HS-5 (cell line): ENCODE data around the gene NRK.
"Not testable (repeated sequence)": the region's sequence is repeated elsewhere in the genome, so short reads cannot be mapped to it uniquely, and the experiment has no call there.

Source experiments
- DNase-seq: peaks from one replicate; pipeline ENCODE4 v3.0.0-alpha.2; 2012; ENCODE audit warnings: low read depth

The NRK gene

DNA sequence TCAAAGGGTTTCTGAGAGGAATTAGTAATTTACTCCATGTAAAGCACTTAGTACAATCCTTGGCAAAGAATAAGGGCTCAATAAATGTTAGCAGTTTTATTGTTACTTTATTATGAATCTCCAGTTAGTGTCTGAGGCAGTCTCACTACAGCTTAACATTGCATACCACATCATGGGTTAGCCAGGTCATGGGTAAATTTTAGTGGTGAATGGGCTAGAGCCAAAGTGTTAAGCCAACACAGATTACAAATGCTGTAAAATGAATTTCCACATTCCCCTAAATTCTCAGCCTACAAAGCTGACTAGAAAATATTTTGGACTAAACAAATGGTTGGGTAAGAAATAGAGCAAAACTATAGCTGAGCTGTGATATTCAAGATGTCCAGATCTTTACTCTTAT is 72.4 kb downstream of the NRK start:
- no peak for DNase-seq

DNA sequence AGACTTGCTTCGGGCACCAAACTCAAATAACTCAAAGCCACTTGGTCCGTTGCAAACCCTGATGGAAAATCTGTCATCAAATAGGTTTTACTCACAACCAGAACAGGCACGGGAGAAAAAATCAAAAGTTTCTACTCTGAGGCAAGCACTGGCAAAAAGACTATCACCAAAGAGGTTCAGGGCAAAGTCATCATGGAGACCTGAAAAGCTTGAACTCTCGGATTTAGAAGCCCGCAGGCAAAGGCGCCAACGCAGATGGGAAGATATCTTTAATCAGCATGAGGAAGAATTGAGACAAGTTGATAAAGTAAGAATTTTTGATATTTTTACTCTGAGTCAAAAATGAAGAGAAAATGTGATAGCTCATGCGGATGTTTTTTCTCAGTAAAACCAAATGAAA is 87.2 kb downstream of the NRK start:
- DNase-seq = no peak

DNA sequence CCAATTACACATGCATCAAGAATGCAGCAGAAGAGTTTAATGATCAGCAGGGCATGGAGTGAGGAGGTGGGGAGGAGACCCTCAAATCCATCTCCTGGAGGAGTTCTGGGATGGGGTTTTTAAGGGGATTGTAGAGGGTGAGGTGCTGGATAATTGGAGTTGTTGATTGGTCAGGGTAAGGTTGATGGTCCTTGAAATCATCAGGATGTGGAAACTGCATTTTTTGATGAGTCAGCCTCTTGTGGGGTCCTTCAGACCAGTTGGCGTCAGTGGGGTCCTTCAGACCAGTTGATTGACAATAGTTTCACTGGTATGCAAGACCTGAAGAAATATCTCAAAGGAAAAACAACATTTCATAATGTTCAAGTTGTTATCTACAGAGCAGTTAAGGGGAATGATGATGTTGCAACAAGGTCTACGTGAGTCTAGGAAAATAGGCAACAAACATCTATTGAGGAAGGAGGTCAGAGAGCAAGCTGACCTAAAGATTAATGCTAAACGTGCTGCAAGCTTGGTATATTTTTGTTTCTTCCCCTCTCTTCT is 88.3 kb downstream of the NRK start:
- no peak for DNase-seq

DNA sequence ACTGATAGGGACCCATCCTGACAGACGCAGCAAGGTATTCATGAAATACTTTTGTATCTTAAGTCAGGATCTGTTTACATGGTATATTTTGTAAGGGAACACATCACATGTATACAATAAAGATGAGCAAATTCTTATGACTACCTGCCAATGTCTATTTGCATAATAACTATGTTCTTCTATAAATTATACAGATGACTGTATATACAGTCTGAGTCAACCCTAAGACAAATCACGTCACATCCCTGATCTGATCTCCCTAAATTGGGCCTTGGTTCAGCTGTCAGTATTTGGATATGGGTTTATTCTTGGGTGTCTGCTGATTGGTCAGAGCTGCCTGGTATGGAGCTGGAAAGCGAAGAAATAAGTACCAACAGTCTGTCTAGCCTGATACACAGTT is 122.9 kb downstream of the NRK start:
- DNase-seq = no peak

DNA sequence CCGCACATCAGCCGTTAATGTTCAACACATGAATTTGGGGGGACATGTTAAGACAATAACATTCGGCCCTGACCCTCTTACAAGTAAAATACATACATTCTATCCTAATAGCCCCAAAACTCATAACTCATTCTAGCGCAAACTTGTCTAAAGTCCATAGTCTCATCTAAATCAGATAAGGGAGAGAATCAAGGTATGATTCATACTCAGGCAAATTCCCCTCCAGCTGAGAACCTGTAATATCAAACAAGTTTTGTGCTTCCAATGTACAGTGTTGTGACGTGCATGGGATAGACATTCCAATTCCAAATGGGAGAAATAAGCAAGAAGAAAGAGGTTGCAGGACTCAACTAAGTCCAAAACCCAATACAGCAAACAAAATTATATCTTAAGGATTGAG is 147.1 kb downstream of the NRK start:
- no peak for DNase-seq

DNA sequence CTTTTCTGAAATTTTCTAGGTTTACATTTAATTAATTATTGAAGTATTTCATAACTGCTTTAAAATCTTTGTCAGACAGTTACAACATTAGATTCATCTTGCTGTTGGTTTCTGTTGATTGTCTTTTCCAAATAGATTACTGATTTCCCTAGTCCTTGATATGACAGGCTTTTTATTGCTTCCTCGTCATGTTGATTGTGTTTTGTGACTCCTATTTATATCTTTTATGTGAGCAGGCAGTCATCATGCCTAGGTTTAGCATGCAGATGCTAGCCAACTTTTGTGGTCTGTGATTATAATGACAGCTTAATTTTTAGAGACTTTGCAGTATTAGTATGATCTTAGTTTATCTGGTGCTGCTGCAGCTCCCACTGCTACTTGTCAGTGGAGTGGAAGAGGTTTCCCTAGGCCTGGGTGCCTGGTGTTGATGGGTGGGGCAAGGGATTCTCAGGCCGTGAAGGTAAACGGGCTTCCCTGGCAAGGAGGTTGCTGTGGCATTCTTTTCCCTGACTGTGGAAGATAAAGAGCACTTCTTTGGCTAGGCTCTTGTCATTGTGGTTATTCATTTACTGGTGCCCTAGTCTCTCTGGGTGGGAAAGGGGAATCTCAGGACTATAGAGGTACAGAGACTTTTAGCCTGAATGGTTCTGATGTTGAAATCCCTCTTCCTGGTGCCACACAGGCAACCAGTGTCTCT is 150.5 kb downstream of the NRK start:
- DNase-seq = no peak

DNA sequence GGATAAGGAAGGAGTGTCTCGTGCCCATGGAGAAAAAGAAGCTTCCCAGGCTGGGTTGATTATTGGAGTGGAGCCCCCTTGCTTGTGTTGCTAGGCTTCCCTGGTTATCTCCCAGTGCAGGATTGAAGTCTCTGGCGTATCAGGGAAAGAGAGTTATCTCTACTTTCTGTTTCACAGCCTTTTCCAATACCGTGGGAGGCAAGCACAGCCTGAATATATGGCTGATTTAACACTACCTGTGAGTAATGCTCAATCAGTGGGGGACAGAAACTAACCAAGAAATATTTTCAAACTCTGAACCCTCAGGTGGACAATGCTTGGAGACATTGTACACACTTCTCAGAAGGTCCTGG is 151.0 kb downstream of the NRK start:
- no peak for DNase-seq

DNA sequence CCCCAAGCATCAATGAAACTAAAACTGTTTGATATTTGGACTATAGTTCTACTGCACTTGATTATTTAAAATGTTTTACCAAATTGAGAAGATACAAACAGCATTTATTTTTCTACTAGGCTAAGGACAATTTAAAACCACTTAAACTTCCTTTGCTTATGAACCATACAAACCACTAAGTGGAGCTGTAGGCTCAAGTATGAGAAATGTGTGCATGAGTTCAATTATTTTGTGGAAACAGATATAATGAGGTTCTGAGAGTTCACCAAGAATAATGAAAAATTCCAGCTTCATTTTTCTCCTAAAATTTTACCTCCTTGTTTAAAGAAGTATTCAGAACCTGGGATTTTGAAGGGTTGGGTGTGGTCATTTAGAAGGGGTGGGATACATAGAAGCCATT is 153.0 kb downstream of the NRK start:
- DNase-seq = no peak

DNA sequence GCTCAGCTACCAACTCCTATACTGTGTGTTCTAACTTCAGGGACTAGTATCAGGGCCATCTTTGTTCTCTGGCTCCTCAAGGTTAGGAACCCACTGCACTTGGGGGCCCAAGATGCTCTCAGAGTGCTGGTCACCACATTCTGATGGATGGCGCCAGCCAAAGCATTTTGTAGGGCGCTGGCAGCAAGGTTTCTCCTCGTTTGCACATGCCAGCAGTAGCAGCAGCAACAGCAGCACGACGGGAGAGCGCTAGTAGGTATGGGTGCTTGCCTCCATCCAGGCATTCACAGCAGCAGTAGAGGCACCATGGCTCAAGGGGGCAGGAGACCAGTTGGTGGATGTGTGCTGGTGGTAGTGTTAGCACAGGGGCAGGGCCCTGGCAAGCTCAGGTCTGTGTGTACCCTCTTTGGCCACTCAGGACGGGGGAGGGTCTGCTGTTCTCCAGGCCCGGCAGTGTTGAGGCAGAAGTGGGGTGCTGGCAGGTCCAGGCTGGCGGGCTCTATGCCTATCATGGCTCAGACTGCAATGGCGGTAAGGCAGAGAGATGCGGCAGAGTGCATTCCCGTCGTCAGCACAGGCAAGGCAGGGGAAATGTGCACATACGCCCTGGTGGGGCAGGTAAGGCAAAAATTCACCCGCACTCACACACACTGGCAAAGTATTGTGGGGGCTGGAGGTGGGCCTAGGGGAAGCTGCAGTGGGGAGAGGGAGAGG is 159.6 kb downstream of the NRK start:
- no peak for DNase-seq

DNA sequence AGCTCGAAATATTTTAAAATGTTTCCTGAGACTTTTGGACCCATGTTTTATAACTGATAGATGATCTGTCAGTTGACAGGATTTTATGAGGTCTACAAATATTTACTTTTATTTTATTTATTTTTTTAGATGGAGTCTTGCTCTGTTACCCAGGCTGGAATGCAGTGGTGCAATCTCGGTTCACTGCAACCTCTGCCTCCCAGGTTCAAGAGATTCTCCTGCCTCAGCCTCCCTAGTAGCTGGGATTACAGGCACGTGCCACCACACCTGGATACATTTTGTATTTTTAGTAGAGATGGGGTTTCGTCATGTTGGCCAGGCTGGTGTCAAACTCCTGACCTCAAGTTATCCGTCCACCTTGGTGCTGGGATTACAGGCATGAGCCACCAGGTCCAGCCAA is 166.1 kb downstream of the NRK start:
- DNase-seq = not testable (repeated sequence)

DNA sequence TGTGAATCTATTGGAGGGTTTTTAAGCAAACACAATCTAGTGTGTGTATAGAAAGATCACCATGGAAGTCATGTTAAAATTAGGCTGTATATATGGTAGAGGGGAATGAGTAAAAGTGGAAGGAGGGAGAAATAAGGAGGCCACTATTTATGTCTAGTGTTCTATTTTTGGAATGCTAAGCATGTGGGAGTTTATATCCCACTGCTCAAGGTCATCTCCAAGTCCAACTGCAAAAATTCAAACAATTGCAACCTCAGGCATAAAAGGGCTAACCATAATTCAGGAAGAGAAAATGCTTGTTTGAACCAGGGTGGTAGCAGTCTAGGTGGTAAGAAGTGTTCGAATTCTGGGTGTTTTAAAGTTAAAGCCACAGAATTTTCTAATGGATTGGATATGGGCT is 177.0 kb downstream of the NRK start:
- no peak for DNase-seq

DNA sequence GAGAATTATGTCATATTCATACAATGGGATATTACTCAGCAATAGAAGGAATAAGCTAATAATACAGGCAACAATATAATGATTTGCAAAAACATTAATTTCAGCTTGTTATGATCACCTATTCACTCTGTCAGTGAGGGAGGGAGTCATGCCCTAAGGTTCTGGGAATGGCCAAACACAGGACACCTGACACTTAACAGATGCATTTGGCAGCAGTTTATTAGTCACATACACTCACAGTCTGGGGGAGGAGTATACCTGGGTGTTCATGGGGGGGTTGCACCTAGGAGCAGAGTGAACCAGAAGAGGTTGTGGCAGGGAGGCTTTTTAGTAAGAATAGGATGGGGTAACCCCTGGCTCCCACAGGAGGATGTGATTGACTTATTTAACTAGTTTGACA is 177.9 kb downstream of the NRK start:
- no peak for DNase-seq

DNA sequence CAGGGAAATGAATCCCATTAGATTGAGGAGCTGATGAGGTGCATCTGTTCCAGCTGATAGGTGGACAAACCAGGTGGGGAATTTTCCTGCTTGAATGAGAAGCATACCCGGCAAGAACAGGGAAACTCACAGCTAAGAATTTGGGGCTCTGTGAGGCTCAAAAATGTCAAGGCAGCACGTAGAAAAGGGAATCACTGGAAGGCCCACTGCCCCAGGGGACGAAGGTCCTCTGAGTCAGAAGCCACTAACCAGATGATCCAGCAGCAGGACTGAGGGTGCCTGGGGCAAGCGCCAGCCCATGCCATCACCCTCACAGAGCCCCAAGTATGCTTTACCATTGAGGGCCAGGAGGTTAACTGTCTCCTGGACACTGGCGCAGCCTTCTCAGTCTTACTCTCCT is 178.3 kb downstream of the NRK start:
- DNase-seq = not testable (repeated sequence)

DNA sequence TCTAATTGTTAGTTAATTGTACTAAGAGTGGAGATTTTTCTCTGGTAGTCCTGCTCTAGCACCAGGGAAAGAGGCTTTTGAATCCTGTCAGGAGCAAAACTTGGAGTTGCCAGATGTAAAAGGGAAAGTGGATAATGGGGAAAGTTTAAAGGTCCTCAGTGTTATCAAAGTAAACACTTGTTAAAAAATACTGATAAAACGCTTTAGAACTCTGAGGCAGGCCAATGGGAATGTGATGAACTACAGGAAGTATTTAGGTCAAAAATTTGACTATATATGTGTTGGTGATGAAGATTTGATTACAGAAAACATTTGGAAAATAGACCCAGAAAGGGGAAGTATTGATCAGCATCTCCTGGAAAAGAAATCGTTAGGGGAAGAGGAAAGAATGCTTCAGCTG is 183.3 kb downstream of the NRK start:
- no peak for DNase-seq

DNA sequence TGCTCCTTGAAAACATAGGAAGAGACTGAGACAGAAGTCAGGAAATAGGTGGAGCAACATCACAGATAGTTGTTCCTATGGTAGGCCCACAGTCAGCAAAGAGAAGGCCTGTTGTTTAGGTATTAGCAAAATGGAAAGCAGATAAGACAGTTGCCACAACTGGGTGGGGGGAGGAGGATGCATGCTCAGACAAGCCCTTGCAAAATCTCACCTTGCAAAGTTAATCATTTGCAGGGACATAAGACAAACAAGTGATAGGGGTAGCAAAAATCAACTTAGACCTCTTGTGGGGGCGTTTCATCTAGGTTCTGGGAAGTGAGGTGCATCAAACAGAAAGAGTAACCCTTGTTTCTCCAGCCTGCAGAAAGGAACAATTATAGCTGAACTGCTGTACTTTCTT is 185.5 kb downstream of the NRK start:
- no peak for DNase-seq
